ENCODE data around the gene ARID1A.

GRCh38 chr1:26826261-26827105 lies 130.7 kb downstream of the ARID1A start, which contains the start of gene ZDHHC18:
- TF ChIP-seq, protein P1, sequence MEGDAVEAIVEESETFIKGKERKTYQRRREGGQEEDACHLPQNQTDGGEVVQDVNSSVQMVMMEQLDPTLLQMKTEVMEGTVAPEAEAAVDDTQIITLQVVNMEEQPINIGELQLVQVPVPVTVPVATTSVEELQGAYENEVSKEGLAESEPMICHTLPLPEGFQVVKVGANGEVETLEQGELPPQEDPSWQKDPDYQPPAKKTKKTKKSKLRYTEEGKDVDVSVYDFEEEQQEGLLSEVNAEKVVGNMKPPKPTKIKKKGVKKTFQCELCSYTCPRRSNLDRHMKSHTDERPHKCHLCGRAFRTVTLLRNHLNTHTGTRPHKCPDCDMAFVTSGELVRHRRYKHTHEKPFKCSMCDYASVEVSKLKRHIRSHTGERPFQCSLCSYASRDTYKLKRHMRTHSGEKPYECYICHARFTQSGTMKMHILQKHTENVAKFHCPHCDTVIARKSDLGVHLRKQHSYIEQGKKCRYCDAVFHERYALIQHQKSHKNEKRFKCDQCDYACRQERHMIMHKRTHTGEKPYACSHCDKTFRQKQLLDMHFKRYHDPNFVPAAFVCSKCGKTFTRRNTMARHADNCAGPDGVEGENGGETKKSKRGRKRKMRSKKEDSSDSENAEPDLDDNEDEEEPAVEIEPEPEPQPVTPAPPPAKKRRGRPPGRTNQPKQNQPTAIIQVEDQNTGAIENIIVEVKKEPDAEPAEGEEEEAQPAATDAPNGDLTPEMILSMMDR (optimal IDR thresholded peaks at IDR 0.05 in 1 of 3, IDR thresholded peaks at IDR 0.05 in 1 of 3, conservative IDR thresholded peaks at IDR 0.05 in 1 of 3; ENCODE audit: extremely low read depth in 1 of 3, insufficient read depth in 2 of 3, low read length in 3 of 3) = peak in 2 of 3 experiments; percentile 43 to 63
- no peak for TF ChIP-seq EZH2 (IDR thresholded peaks at IDR 0.05; ENCODE audit: low read length)

All from keratinocyte (primary cell).